Measurements from ENCODE around the gene LACTB. TPM values are rescaled to one million over a fixed set of nuclear protein-coding genes. Genes with fewer than 3 reads are reported as not detected.

LACTB gene
- total and polyA plus RNA-seq, 11 donors = 17.9 to 31.0 (median 22.7) TPM

DNA sequence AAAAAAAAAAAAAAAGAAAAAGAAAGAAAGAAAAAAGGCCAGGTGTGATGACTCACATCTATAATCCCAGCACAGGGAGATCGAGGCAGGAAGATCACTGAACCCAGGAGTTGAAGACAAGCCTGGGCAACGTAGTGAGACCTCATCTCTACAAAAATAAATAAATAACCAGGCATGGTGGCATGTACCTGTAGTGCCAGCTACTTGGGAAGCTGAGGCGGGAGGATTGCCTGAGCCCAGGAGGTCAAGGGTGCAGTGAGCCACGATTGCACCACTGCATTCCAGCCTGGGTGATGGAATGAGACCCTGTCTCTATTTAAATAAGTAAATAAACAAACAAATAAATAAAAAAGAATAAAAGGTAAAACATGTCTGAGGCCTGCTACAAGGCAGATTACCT is 39.3 kb upstream of the LACTB start:
- Histone ChIP-seq H3K27me3 (no peaks in the 10 kb centered on the region), H3K36me3 (no peaks in the 10 kb centered on the region), H3K27ac (no peak overlapping the region), H3K4me1 (peaks cover 0 to 31% (median 8%) of the 10 kb centered on the region in 12 donors), H3K4me3 (no peak overlapping the region), H3K9me3 (no peaks in the 10 kb centered on the region)
- TF ChIP-seq, protein P1, sequence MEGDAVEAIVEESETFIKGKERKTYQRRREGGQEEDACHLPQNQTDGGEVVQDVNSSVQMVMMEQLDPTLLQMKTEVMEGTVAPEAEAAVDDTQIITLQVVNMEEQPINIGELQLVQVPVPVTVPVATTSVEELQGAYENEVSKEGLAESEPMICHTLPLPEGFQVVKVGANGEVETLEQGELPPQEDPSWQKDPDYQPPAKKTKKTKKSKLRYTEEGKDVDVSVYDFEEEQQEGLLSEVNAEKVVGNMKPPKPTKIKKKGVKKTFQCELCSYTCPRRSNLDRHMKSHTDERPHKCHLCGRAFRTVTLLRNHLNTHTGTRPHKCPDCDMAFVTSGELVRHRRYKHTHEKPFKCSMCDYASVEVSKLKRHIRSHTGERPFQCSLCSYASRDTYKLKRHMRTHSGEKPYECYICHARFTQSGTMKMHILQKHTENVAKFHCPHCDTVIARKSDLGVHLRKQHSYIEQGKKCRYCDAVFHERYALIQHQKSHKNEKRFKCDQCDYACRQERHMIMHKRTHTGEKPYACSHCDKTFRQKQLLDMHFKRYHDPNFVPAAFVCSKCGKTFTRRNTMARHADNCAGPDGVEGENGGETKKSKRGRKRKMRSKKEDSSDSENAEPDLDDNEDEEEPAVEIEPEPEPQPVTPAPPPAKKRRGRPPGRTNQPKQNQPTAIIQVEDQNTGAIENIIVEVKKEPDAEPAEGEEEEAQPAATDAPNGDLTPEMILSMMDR (IDR thresholded peaks at IDR 0.05) = no peak
- TF ChIP-seq POLR2A (IDR thresholded peaks at IDR 0.05) = no peak
- ATAC-seq = no peak
- intact Hi-C loops (cut with DNase I) = no loop called here
- WGBS, 4 donors = 83 to 91% (median 85%) methylated on average over 4 of the region's 4 CpGs
- no peak for DNase-seq

- peak in 3 of 5 donors; percentile 53 to 63 (median 54) for DNase-seq
- Histone ChIP-seq H3K4me1 (peaks cover 0 to 31% (median 8%) of the 10 kb centered on the region in 12 donors), H3K27me3 (no peaks in the 10 kb centered on the region), H3K9me3 (no peaks in the 10 kb centered on the region), H3K27ac (peak overlapping the region in 4 of 12 donors; percentile 17 to 55 (median 34)), H3K4me3 (no peak overlapping the region), H3K36me3 (no peaks in the 10 kb centered on the region)
- TF ChIP-seq, protein P1 (IDR thresholded peaks at IDR 0.05) = no peak
- TF ChIP-seq POLR2A (IDR thresholded peaks at IDR 0.05) = no peak
- ATAC-seq = peak; percentile 47 to 87 (median 76)
- 56 to 62% (median 61%) methylated on average over 12 of the region's 12 CpGs for WGBS, 4 donors
- intact Hi-C loops (cut with DNase I) = no loop called here
Measured at GRCh38 chr15:63083044-63083443, 38.6 kb upstream of the LACTB start.

DNA sequence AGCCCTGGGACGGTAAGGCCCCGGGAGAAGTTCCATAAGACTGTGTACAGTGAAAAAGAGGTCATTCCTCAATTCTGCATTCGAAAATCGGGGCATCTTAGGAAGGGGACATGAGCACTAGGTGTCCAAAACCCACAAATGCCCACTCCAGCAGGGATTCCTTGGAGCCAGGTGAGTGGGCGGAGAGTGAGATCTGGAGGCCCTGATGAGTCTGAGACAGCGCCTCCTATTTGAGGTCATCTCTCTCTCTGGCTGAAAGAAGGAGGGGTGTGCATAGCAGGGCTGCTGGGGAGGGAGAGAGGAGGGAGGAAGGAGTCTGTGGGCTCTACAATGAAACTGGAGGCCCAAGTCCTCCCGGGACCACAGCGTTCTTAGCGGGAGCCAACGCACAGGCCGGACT is 38.1 kb upstream of the LACTB start:
- peak in 1 of 4 donors; percentile 2 for ATAC-seq
- Histone ChIP-seq H3K4me3 (no peak overlapping the region), H3K4me1 (peaks cover 0 to 36% (median 9%) of the 10 kb centered on the region in 12 donors), H3K27me3 (no peaks in the 10 kb centered on the region), H3K9me3 (no peaks in the 10 kb centered on the region), H3K36me3 (no peaks in the 10 kb centered on the region), H3K27ac (peak overlapping the region in 4 of 12 donors; percentile 17 to 55 (median 34))
- no peak for TF ChIP-seq POLR2A (IDR thresholded peaks at IDR 0.05)
- TF ChIP-seq, protein P1 (IDR thresholded peaks at IDR 0.05) = no peak
- intact Hi-C loops (cut with DNase I) = no loop called here
- WGBS, 4 donors = 76 to 88% (median 83%) methylated on average over 11 of the region's 11 CpGs
- DNase-seq = no peak

- DNase-seq = no peak
- intact Hi-C loops (cut with DNase I) = no loop called here
- Histone ChIP-seq H3K4me1 (peaks cover 0 to 45% (median 19%) of the 10 kb centered on the region in 12 donors), H3K27ac (no peak overlapping the region), H3K27me3 (no peaks in the 10 kb centered on the region), H3K36me3 (no peaks in the 10 kb centered on the region), H3K9me3 (no peaks in the 10 kb centered on the region), H3K4me3 (no peak overlapping the region)
- TF ChIP-seq, protein P1 (IDR thresholded peaks at IDR 0.05) = no peak
- no peak for TF ChIP-seq POLR2A (IDR thresholded peaks at IDR 0.05)
- WGBS, 4 donors = 94 to 96% (median 95%) methylated on average over 1 of the region's 1 CpG
- no peak for ATAC-seq
Measured at GRCh38 chr15:63084806-63085205, 36.9 kb upstream of the LACTB start.

Measured in heart left ventricle (tissue), 16 donors.